RWPE1 (cell line): ENCODE data around the gene LRRC31.
A peak's percentile ranks its signal among the peaks of the same experiment; 100 is the strongest.

Experiments
- CTCF ChIA-PET: fragments of 350-600 bp; sonication (Branson Sonifier 250); formaldehyde crosslinking; extraction: SDS; loops from one replicate; lab custom pipeline; 2021; lab: Yijun Ruan, JAX
- POLR2A ChIA-PET: fragments of 400-600 bp; formaldehyde crosslinking; extraction: SDS; loops from one replicate; lab custom pipeline; 2020; ENCODE audit warnings: antibody characterized with exemption; ENCODE audit not compliant: low non-redundant PET; lab: Yijun Ruan, JAX
- DNase-seq: peaks from one replicate; pipeline ENCODE4 v3.0.0; 2012; ENCODE audit warnings: low spot score
- H3K27ac ChIP-seq: fragments of 450-650 bp; 2 replicates; pipeline ENCODE4 v1.5.1; 2017
- TF ChIP-seq, protein P1 (sequence below): fragments of 450-650 bp; conservative IDR thresholded peaks from 2 replicates; pipeline ENCODE4 v1.5.1; 2017; ENCODE audit warnings: low read depth, mild to moderate bottlenecking

LRRC31 gene

DNA sequence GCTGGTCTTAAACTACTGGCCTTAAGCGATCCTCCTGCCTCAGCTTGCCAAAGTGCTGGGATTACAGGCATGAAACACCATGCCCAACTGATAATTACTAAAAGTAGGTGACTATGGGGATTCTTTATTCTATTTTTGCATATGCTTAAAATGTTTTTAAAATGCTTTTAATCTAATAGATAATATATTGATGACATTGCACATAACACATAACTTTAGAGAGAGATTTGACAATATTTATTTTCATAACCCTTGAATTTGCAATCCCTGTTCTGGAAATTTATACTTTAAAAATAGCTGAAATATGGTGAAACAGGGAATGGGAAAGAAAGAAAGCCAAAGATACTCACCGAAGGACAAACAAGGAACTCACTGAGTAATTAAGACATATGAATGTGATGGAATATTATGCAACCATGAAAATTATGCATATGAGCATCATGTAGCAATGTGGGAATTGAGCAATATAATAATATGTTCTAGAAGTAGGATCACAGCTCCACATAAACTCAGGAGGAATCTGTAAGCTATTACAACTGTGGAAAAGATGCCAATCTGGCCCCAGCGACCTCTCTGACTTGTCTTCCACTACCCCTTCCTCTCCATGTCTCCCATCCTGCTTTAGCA is 2.0 kb downstream of the LRRC31 start:
- POLR2A ChIA-PET, result no interaction called here

DNA sequence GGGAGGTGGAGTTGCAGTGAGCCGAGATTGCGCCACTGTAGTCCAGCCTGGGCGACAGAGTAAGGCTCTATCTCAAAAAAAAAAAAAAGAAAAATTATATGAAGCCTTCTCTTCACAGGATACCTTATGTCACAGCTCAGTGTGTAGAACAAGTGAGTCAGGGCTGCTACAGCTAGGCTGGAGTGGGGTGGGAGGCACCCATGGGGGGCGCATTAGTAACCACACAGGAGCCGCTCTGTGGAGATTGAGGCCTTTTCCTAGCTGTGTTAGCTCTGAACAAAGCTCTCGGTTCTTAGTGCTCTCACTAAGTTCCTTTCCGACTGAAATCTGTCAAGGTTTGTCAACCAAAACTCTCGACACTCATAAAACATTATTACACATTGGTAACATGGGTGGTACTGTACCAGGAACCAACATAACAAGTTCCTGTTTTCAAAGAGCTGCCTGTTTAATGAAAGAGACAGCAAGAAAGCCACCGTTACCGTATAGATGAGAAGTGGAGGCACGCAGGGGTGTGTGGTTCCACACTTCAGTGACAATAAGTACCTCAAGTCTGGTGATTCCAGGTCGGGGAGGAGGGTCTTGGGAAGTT is 4.5 kb downstream of the LRRC31 start:
- DNase-seq, result no peak
- no peak overlapping the region for H3K27ac ChIP-seq
- ChIA-PET CTCF (interaction anchor here (0.6 to 0.7 kb wide), 2 partner anchors 103 to 824 kb away, joined by 4 read pairs; no protein-coding TSS in a partner anchor), POLR2A (no interaction called here)
- TF ChIP-seq, protein P1, sequence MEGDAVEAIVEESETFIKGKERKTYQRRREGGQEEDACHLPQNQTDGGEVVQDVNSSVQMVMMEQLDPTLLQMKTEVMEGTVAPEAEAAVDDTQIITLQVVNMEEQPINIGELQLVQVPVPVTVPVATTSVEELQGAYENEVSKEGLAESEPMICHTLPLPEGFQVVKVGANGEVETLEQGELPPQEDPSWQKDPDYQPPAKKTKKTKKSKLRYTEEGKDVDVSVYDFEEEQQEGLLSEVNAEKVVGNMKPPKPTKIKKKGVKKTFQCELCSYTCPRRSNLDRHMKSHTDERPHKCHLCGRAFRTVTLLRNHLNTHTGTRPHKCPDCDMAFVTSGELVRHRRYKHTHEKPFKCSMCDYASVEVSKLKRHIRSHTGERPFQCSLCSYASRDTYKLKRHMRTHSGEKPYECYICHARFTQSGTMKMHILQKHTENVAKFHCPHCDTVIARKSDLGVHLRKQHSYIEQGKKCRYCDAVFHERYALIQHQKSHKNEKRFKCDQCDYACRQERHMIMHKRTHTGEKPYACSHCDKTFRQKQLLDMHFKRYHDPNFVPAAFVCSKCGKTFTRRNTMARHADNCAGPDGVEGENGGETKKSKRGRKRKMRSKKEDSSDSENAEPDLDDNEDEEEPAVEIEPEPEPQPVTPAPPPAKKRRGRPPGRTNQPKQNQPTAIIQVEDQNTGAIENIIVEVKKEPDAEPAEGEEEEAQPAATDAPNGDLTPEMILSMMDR, result no peak

More for the DNA sequence above, 2.0 kb downstream of the LRRC31 start:
- DNase-seq, result no peak
- CTCF ChIA-PET, result interaction anchor here (0.7 kb wide), 1 partner anchor 187 kb away, joined by 3 read pairs; no protein-coding TSS in a partner anchor
- no peak overlapping the region for H3K27ac ChIP-seq
- TF ChIP-seq, protein P1, result no peak

DNA sequence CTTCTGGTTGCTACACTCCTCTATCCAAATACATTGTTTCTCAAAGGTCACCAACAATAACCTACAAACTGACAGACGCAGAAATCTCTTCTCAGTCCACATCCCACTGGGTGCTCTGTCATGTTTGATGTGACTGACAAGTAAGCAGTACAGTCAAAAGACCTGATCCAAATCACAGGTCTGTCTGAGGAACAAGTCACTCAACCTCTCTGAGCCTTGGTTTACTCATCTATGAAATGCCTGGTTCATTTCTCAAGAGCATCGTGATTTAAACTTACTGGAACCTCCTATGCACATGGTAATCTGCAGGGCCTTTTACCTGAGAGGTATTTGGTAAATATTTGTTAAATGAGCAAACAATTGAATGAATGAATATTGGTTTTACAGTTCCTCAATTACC is 5.5 kb downstream of the LRRC31 start:
- no peak overlapping the region for H3K27ac ChIP-seq
- TF ChIP-seq, protein P1, result no peak
- no peak for DNase-seq
- CTCF ChIA-PET, result no interaction called here
- POLR2A ChIA-PET, result no interaction called here

DNA sequence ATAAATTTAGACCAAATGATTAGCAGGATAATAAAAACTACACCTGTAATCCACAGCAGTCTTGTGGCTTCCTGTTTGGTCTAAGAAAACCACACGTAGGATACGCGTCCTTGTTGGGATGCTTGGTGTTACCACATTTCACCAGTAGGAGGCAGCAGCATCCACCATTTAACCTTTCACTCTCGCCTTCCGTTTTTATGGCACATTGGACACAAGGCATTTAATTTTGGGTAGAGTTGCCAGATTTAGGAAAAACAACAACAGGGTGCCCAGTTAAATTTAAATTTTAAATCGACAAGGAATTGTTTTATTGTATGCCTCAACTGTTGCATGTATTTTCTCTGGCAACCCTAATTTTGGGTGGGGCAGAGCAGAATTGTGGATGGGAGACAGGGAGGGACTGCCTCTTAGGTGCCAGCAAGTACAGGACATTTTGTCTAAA is 6.3 kb downstream of the LRRC31 start:
- TF ChIP-seq, protein P1, result peak; percentile 74
- H3K27ac ChIP-seq, result no peak overlapping the region
- peak; percentile 32 for DNase-seq
- ChIA-PET POLR2A (no interaction called here), CTCF (interaction anchor here (0.7 kb wide), 1 partner anchor 191 kb away, joined by 3 read pairs; no protein-coding TSS in a partner anchor)

DNA sequence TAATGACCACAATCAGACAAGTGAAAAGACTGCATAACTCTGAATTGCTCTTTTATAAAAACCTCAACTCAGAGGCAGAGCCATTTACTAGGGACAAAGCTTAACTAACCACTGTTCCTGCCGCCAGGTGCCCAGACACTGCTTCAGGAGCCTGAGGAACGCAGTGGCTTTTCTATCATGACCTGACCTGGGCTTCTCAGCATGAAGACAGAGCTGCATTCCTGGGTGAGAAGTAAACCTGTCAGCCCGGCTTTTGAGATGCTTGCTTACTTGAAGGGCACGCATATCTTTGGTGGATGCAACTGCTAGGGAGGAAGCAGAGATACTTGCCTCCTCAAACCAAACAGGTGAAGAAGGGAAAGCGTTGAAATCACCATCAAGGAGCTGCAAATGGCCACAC is 7.9 kb downstream of the LRRC31 start:
- TF ChIP-seq, protein P1, result no peak

DNA sequence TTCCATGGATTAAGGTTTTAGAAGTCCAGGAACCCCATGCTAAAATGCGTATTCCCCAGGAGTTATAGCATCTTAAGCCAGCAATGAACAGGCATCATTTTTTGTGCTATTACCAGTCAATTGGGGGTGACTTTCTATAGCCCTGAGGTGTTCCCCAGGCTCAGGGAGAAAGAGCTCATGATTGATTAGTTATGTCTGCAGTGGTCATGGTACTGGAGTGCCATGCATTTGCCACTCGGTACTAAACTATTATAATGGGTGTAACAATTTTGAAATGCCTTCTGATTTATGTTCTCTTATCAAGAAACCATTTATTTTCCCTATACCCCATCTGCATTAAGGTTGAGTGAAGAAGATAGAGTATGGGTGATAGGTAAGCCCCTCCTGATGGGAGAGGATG is 11.9 kb downstream of the LRRC31 start:
- no peak for DNase-seq
- H3K27ac ChIP-seq, result no peak overlapping the region
- POLR2A ChIA-PET, result no interaction called here
- TF ChIP-seq, protein P1, result no peak
- CTCF ChIA-PET, result no interaction called here

More for the DNA sequence above, 7.9 kb downstream of the LRRC31 start:
- no peak for DNase-seq
- H3K27ac ChIP-seq, result no peak overlapping the region
- CTCF ChIA-PET, result interaction anchor here (0.7 kb wide), 1 partner anchor 953 kb away, joined by 3 read pairs; no protein-coding TSS in a partner anchor
- POLR2A ChIA-PET, result no interaction called here
